Measurements from ENCODE around the gene MATN3.

MATN3 gene

DNA sequence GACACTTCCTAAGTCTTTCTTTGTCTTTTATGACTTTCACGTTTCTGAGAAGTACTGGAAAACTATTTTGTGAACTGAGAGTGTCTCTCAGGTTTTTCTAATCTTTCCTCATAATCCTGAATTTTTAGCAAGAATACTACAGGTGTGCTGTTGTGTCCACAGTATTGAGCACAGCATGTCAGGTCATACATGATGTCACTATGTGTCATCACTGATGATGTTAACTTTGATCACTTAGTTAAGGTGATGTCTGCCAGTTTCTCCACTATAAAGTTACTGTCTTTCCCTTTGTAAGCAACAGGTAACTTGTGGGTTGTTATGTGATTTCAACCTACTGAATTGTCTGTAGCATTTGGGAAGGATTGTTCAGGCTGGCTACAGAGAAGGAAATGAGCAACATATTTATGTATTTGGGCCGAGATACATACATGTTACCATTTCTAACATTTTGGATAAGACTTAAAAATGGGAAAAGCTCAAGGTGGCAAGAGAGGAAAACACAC lies 11.1 kb downstream of the MATN3 start:
- no peak for DNase-seq (ENCODE audit: low read depth in 3 of 3)

DNA sequence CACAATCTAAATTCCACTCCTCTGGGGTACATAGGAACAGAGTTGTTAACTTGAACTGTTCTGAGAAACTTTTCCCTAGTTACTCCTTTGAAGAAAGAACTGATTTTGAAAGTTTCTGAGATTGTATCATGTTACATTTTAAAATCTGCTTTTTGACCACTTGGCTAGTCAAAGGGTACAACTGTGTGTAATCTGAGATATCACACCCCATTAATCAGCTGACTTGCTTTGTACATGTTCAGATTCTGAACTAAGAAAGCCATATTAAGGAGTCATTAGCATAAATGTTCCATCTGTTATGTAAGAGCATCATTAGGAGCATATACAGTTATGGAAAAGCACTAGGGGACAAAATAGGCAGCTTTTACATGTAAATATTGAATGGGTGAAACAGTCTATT lies 18.7 kb downstream of the MATN3 start:
- DNase-seq (ENCODE audit: low read depth in 3 of 3), result no peak

DNA sequence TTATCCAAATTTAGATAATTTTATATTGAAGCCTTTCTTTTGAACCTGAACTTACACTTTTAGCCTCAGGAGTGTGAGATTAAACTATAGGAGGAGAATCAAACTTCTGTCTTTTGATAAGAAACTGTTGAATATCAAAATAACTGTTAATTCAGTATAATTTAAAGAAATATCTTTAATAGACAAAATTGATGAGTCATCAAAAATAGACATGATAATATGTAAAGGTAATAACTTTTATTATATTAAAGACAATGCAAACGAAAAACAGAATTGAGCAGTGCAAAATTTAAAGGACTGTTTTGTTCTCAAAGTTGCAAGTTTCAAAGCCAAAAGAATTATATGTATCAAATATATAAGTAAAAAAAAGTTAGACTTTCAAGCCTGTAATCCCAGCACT lies 20.6 kb downstream of the MATN3 start:
- DNase-seq (ENCODE audit: low read depth in 3 of 3), result no peak

DNA sequence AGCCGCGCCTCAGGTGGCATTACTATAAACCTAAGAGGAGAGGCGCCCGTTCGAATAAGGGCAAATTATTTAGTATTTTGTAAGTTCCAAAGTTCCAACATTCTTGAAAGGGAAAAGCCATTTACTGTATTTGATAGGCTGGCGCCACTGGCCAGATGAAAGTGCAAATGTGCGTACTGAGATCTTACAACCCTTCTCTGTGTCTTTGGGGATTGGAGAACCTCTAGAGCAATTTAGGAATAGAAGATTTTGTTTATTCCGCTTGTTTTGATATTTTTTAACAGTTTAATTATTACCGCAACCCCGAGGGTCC lies 22.1 kb downstream of the MATN3 start:
- no peak for DNase-seq (ENCODE audit: low read depth in 3 of 3)

DNA sequence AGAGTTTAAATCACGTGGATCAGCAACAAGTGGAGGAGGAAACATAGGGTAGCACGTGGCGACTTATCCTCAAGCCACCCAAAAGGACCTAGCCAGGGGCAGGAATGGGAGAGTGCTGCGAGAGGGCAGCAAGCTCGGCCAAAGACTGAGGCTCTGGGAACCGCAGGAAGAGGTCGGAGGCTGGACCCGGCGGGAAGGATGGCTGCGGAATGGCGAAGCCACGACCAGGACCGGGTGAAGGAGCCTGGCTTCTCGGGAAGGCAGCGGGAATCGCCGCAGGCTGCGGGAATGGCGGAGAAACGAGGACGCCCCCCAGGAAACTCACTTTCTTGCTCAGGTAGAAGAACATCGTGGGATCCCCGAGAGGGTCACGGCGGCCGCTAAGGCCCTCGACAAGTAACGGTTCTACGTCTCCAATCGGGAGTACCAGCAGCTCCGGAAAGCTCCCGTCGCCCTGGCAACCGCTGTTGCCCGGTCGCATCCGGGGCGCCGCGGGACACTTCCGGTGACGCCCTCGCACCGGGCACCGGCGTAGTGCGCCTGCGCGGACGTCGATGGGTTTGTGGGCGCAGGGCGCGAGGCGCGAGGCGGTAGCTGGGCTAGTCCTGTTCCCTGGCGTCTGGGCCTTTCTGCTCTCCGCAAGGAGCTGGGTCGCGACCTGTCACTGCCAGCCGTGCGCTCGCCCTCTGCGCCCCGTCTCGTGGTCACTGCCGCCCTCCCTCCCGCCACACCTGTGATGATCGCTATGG lies 22.6 kb downstream of the MATN3 start, which contains the start of gene WDR35:
Gene WDR35 (minus strand): TSS at position 439 of the 749 bp plus-strand sequence. CDS start 90 bp downstream, at position 349.
- peak; percentile 83 to 92 (median 85) for DNase-seq (ENCODE audit: low read depth in 3 of 3)

DNA sequence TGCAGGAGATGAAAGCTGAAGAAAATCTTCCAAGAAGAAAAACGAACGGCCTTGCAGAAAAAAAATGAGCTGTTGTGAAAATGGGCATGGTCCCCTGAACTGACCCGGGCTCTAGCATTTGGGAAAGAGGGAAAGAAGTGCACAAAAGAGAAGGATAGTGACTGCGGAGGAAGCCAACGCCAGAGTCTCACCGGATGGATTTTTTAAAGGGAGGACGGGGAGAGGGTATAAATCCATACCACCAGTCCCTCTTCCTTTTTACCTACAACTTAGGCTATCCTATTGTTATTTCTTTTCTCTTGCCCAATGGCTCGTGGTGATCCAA lies 23.2 kb downstream of the MATN3 start:
- DNase-seq (ENCODE audit: low read depth in 3 of 3), result no peak

DNA sequence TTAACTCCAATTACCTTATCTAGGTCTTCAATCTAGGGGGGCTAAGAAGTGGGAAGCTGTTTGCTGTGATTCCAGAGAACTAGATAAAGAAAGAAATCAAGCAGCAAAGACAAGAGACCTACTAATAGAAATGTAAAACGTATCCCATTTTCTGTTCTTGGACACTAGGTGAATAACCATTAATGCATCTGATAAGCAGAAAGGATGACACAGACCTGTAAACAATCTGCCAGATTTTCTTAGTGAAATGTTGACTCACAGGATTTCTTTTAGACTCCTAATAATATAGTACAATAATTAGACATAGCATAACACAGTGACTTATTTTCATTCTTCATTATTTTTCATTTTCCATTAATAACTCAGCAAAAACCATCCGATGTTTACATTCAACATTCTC lies 23.9 kb downstream of the MATN3 start:
- no peak for DNase-seq (ENCODE audit: low read depth in 3 of 3)

DNA sequence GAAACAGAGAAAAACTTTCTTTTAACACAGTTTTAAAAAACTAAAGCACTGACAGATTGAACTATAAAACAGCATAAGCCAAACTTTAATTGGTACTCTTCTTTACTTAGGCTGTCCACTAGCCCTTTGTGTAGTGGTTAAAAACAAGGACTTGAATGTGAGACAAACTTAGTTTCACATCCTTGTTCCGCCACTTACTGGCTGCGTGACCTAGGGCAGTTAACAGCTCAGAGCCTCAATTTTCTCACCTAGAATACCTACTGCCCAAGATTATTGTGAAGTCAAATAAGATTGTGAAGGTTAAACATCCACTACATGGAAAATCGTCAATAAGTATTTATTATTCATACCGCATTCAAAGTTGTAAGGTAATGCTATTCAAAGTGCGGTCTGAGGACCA lies 24.5 kb downstream of the MATN3 start:
- DNase-seq (ENCODE audit: low read depth in 3 of 3), result no peak

DNA sequence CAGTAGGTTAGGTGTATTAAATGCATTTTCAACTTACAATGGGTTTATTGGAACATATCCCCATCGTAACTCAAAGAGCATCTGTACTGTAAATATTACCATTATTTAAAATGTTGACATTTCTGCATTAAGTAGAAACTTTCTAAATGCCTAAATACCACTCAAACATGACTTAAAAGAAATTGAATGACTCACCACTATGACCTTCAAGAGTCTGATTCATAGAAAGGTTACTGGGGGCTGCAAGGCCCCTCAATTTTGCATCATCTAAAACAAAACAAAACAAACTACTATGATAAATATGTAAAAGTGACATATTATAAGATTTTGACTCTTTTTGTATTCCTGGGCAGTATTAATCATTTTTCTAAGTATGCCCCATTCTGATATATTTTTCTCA lies 30.2 kb downstream of the MATN3 start:
- no peak for DNase-seq (ENCODE audit: low read depth in 3 of 3)

DNA sequence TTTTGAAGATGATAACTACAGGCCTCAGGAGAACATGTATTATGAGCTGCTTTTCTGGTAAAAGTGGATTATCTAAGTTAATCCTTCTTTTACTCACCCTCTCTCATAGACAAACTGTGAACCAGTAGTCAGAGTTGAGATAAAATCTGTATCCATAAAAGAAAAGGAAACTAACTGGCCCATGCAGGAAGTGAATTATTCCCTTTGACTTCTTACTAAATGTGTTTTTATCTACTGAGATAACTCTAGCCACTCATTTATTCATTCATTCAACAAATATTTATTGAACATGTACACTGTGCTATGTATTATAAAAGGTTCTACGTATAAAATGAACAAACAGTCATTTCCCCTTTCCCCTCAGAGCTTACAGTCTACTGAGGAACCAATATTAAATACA lies 32.5 kb downstream of the MATN3 start:
- DNase-seq (ENCODE audit: low read depth in 3 of 3), result no peak

DNA sequence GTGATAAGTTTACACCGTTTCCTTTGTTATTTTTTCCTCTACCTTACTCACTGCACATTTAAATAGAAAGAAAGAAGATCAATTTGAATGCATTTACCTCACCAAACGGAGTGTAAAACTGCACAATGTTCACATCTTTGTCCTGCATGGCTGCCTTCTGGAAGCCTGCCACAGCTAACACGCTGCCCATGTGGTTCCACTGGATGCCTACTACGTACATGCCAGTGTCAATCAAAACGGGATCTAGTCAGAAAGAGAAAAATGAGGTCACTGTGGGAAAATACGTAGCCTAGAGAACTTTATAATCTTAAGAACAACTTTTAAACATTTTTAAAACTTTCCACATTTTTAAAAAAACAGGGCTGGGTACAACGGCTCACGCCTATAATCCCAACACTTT lies 39.0 kb downstream of the MATN3 start:
- DNase-seq (ENCODE audit: low read depth in 3 of 3), result no peak

DNA sequence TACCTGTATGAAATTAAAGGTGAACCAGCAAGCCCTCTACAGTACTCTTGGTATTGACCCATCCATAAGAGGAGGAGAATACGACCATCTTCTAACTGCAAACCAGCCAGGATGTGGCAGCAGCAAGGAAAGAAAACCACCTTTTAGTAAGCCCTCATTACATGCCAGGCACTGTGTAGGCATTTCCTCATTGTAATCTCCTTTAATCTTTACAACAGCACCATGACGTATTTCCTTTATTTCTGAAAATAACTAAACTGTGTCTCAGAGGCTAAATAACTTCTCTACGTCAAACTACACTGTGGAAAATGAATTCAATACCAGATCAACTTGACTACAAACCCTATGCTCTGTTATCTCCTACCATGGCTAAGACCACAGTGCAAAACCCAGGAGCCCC lies 40.8 kb downstream of the MATN3 start:
- DNase-seq (ENCODE audit: low read depth in 3 of 3), result no peak

DNA sequence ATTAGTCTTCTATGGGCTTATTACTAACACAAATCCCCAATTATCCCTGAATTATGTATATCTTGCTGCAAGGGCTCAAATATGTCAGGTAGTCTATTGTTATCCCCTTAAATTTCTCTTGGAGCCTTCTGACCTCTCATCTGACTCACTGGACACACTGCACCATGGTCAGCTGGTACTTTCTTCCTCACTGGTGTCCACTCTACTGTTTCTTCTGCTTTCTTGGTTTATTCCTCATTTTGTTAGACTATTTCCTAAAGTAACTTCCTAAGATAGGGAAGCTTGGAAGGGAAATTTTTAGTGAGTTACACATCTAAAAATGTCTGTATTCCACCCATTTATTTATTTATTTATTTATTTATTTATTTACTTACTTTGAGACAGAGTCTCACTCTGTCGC lies 49.1 kb downstream of the MATN3 start:
- DNase-seq (ENCODE audit: low read depth in 3 of 3), result no peak

DNA sequence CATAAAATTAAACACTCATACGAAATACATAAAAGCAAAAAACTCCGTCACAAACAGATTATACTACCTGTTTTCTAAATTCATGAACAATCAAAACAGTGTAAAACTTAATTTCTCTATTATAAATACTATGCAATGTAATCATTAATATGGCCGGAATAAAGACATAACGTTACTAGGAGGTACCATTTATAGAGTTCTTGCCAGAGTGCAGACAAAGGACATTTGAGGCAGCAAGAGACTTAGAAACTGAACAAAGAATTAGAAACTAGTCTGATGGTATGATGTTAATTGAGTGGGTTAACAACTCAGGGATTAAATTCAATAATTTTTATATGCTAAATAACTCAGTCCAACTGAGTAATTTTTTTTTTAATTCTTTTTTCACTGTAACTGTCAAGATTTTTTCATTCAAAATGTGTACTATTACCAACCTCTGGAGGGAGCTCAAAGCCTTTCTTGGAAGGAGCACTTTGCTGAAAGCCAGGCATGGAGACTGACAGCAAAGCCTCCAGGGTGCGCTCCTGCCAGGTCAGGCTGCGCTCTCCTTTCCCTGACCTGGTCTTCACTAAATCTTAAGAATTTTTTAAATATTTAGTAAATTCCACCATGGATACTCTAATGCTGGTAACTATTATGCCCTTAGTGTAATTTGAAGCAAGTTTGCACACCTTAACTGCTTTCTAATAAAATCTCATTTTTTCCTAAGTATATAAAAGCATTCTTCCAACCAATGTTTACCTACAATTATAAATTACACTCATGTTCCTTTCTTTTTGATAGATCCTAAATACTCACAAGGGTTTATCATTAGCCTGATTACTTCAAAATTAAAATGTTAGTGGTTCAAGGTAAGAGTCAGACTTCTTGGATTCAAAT lies 56.7 kb downstream of the MATN3 start:
- DNase-seq (ENCODE audit: low read depth in 3 of 3), result peak in 2 of 3 experiments; percentile 0 to 4

DNA sequence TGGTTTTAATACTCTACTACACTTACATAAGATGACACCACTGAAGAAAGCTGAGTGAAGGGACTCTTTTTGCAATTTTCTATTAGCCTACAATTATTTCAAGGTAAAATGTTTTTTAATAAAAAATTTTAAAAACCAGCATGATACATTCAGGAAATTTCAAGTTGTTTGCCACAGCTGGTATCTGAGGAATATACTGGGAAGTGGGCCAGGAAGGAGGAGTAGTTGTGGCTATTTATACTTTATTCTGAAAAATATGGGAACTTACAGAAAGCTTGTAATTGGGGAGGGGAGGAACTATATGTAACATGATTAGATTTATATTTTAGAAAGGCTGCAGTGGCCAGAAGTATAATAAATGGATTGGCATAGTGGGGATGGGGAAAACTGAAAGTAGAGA lies 63.4 kb downstream of the MATN3 start:
- DNase-seq (ENCODE audit: low read depth in 3 of 3), result no peak

DNA sequence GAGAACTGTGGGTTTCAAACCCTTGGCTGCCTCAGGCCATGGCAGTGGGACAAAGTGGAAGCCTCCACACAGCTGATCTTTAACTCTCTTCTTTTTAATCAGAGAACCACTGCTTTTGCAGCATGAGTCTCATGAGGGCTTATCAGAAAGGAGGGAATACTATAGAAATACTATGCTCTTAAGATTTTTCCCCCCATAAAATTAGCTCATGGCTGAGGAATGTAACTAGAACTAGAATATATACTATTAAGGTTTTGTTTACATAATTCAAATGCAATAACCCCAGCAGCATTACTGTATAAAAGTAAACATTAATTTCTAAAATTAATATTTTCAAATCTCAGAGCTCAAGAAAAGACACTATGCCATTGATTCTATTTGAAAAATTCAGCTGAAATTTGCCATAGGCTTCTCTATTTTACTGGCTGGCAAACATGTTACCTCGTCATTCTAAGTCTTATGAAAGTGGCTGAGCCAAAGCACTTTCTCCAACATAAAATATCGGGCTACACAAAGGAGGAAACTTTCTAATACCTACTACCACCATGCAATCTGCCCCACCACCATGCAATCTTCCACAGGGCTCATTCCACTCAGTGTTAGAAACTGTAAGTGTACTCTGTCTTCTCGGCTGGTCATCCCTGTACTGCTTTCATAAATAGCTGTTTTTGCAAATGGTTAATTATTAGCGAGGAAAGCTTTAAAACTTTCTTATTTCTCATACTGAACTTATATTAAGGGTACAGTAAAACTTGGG lies 65.1 kb downstream of the MATN3 start:
- no peak for DNase-seq (ENCODE audit: low read depth in 3 of 3)

DNA sequence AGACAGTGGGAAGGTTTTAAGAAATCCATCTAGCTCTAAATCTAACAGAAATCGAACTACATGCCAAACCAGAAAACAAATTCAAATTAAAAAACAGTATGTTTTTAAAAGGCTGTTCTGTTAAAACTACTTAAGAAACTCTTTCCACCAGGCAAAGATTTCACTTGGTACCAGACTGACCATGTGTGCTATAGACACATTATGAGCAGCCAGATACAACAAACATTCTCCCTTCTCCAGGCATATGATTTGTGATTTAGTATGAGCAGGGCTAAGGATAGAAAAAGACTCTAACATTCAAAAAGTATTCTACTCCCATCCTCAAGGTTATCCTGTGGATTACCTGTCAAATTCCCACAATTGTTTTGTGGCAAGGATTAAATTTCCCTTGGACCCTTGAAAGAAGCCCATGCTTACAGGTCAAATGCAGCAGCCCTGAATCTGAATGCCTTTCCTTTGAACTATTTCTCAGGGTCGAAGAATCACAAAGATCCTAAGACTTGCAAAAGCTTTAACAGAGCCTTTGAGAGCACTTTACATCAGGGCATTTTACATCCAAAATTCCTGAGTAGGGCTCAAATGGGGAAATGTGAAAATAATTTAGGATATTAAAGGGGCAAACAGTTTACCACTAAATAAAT lies 68.1 kb downstream of the MATN3 start:
- no peak for DNase-seq (ENCODE audit: low read depth in 3 of 3)

DNA sequence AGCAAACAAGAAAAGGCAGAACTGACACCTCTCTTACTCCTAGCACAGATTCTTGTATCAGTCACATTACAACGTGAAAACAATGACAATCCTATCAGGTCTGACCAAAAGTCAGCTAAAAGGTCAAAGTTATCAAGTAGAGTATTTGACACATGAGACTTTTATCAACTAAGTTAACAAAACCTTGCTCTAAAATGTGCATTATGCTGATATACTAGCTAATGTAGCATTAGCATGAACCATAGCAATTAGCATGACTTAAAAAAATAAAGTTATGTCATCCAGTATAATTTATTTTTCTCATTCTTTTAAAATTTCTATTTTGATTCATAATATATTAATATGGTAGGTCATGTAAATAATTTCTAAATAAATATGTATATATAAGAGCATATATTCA lies 69.3 kb downstream of the MATN3 start:
- DNase-seq (ENCODE audit: low read depth in 3 of 3), result no peak

DNA sequence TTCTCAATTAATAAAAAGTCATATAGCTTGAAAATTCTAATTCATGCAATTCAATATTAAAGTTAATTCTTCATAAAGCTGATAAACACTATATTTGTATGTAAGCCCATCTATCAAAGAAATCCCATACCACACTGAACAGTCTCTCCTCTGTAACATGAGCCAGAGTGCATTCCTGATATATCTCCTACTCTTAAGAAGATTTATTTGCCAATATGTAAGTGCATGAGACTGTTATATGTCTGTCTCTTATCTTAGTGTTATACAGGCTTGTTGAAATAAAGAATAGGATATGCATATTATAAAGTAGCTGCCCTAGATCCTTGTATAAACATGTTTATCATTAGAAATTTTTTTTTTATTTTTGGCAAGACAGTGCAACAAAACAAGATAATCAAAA lies 70.3 kb downstream of the MATN3 start:
- no peak for DNase-seq (ENCODE audit: low read depth in 3 of 3)
